ENCODE measurements around the gene TXN2.
"Not testable (repeated sequence)": the region's sequence is repeated elsewhere in the genome, so short reads cannot be mapped to it uniquely, and the experiment has no call there.

TXN2 gene

GRCh38 chr22:36456464-36456845 is 25.0 kb downstream of the TXN2 start:
- no peak for TF ChIP-seq Cebpa-rat (IDR thresholded peaks at IDR 0.05)
- peaks cover 52 to 95% (median 89%) of the 10 kb centered on the region in 10 experiments for H3K4me1 ChIP-seq
- H3K9me3 ChIP-seq (replicated peaks in 1 of 11), result no peaks in the 10 kb centered on the region
- no peaks in the 10 kb centered on the region for H3K27me3 ChIP-seq
- no peaks in the 10 kb centered on the region for H3K36me3 ChIP-seq
- peak overlapping the region in 9 of 11 experiments; percentile 85 to 99 (median 91); a peak in 18 of 22 replicates for H3K4me2 ChIP-seq
- no peaks in the 10 kb centered on the region for H4K20me1 ChIP-seq
- H3K27ac ChIP-seq, result peak overlapping the region in 5 of 11 experiments; percentile 86 to 92 (median 91); a peak in 7 of 22 replicates
- peak overlapping the region in 1 of 11 experiments; percentile 74; a peak in 1 of 22 replicates for H3K9ac ChIP-seq
- H3K4me3 ChIP-seq, result no peak overlapping the region

GRCh38 chr22:36455571-36456463 is 25.6 kb downstream of the TXN2 start:
- no peaks in the 10 kb centered on the region for H4K20me1 ChIP-seq
- no peak for TF ChIP-seq Cebpa-rat (IDR thresholded peaks at IDR 0.05)
- peak overlapping the region; percentile 85 to 99 (median 92) for H3K4me2 ChIP-seq
- peak overlapping the region in 10 of 11 experiments; percentile 55 to 92 (median 87); a peak in 19 of 22 replicates for H3K27ac ChIP-seq
- H3K9me3 ChIP-seq (replicated peaks in 1 of 11), result no peaks in the 10 kb centered on the region
- H3K4me1 ChIP-seq, result peaks cover 59 to 95% (median 90%) of the 10 kb centered on the region in 10 experiments
- H3K36me3 ChIP-seq, result no peaks in the 10 kb centered on the region
- H3K4me3 ChIP-seq, result peak overlapping the region; percentile 37 to 67 (median 53); a peak in 17 of 20 replicates
- no peaks in the 10 kb centered on the region for H3K27me3 ChIP-seq
- peak overlapping the region; percentile 56 to 77 (median 72); a peak in 20 of 22 replicates for H3K9ac ChIP-seq

- peaks cover 67 to 99% (median 96%) of the 10 kb centered on the region in 10 experiments for H3K4me1 ChIP-seq
- TF ChIP-seq Cebpa-rat (IDR thresholded peaks at IDR 0.05), result no peak
- peak overlapping the region; percentile 56 to 77 (median 72) for H3K9ac ChIP-seq
- H3K27ac ChIP-seq, result peak overlapping the region in 10 of 11 experiments; percentile 55 to 92 (median 87); a peak in 20 of 22 replicates
- H3K9me3 ChIP-seq (replicated peaks in 1 of 11), result no peaks in the 10 kb centered on the region
- H3K4me3 ChIP-seq, result peak overlapping the region; percentile 37 to 67 (median 53); a peak in 18 of 20 replicates
- H4K20me1 ChIP-seq, result no peaks in the 10 kb centered on the region
- H3K36me3 ChIP-seq, result no peaks in the 10 kb centered on the region
- no peaks in the 10 kb centered on the region for H3K27me3 ChIP-seq
- peak overlapping the region; percentile 85 to 99 (median 92) for H3K4me2 ChIP-seq
Measured at GRCh38 chr22:36454916-36455570, 26.4 kb downstream of the TXN2 start.

GRCh38 chr22:36453855-36454378 is 27.5 kb downstream of the TXN2 start:
- no peaks in the 10 kb centered on the region for H3K27me3 ChIP-seq
- peak overlapping the region in 9 of 11 experiments; percentile 35 to 92 (median 88); a peak in 17 of 22 replicates for H3K27ac ChIP-seq
- peaks cover 78 to 100% (median 99%) of the 10 kb centered on the region in 10 experiments for H3K4me1 ChIP-seq
- peak overlapping the region in 2 of 10 experiments; percentile 39 to 63; a peak in 2 of 20 replicates for H3K4me3 ChIP-seq
- no peaks in the 10 kb centered on the region for H3K9me3 ChIP-seq (replicated peaks in 1 of 11)
- TF ChIP-seq Cebpa-rat (IDR thresholded peaks at IDR 0.05), result no peak
- H3K4me2 ChIP-seq, result peak overlapping the region; percentile 74 to 99 (median 91)
- H3K9ac ChIP-seq, result peak overlapping the region in 8 of 11 experiments; percentile 69 to 77 (median 74); a peak in 12 of 22 replicates
- no peaks in the 10 kb centered on the region for H4K20me1 ChIP-seq
- no peaks in the 10 kb centered on the region for H3K36me3 ChIP-seq

GRCh38 chr22:36452978-36453607 is 28.3 kb downstream of the TXN2 start:
- H3K27me3 ChIP-seq; H3K9me3 ChIP-seq (replicated peaks in 1 of 11); H3K36me3 ChIP-seq; H4K20me1 ChIP-seq: not testable (repeated sequence)
- Histone ChIP-seq H3K4me1 (peaks cover 85 to 100% (median 99%) of the 10 kb centered on the region in 10 experiments), H3K4me2 (peak overlapping the region; percentile 74 to 99 (median 91)), H3K9ac (peak overlapping the region in 9 of 11 experiments; percentile 41 to 77 (median 73); a peak in 15 of 22 replicates), H3K4me3 (0 out of 20 replicates have a peak overlapping the region, but pooled peaks of 2 of the 10 experiments have one; percentile 14 to 15), H3K27ac (peak overlapping the region in 10 of 11 experiments; percentile 60 to 92 (median 88); a peak in 19 of 22 replicates)

GRCh38 chr22:36452250-36452977 is 29.0 kb downstream of the TXN2 start:
- H3K4me2 ChIP-seq, result peak overlapping the region; percentile 74 to 99 (median 91)
- peak overlapping the region in 10 of 11 experiments; percentile 37 to 77 (median 72); a peak in 18 of 22 replicates for H3K9ac ChIP-seq
- H3K27ac ChIP-seq, result peak overlapping the region; percentile 11 to 92 (median 88); a peak in 21 of 22 replicates

GRCh38 chr22:36450923-36451322 is 30.5 kb downstream of the TXN2 start:
- not testable (repeated sequence) for H3K36me3 ChIP-seq; H4K20me1 ChIP-seq; H3K9me3 ChIP-seq (replicated peaks in 1 of 11); H3K27me3 ChIP-seq; H3K4me3 ChIP-seq
- Histone ChIP-seq H3K4me2 (peak overlapping the region; percentile 74 to 99 (median 91); a peak in 21 of 22 replicates), H3K27ac (peak overlapping the region; percentile 47 to 92 (median 88); a peak in 21 of 22 replicates), H3K9ac (peak overlapping the region in 10 of 11 experiments; percentile 37 to 77 (median 72); a peak in 19 of 22 replicates), H3K4me1 (peaks cover 91 to 100% (median 98%) of the 10 kb centered on the region in 10 experiments)

More at GRCh38 chr22:36452250-36452977, 29.0 kb downstream of the TXN2 start:
- H3K36me3 ChIP-seq, result no peaks in the 10 kb centered on the region
- H3K9me3 ChIP-seq (replicated peaks in 1 of 11), result no peaks in the 10 kb centered on the region
- peaks cover 85 to 100% (median 99%) of the 10 kb centered on the region in 10 experiments for H3K4me1 ChIP-seq
- peak overlapping the region in 4 of 10 experiments; percentile 4 to 21 (median 18); a peak in 3 of 20 replicates for H3K4me3 ChIP-seq
- TF ChIP-seq Cebpa-rat (IDR thresholded peaks at IDR 0.05), result no peak
- H4K20me1 ChIP-seq, result no peaks in the 10 kb centered on the region
- H3K27me3 ChIP-seq, result no peaks in the 10 kb centered on the region
